ENCODE data around the gene PDE2A.
"Not testable (repeated sequence)": the region's sequence is repeated elsewhere in the genome, so short reads cannot be mapped to it uniquely, and the experiment has no call there.

Gene PDE2A

GRCh38 chr11:72573855-72574445 lies 100.3 kb downstream of the PDE2A start:
- Histone ChIP-seq H3K4me1 (ENCODE audit: control insufficient read depth, insufficient read depth, low read length) (peaks cover 2% of the 10 kb centered on the region), H3K36me3 (ENCODE audit: control insufficient read depth in 2 of 2, insufficient read depth in 2 of 2, low read length in 2 of 2) (peaks cover 12 to 14% of the 10 kb centered on the region in 2 donors), H3K27me3 (ENCODE audit: control insufficient read depth in 1 of 2, insufficient read depth in 2 of 2, low read length in 2 of 2) (peaks cover 0 to 9% of the 10 kb centered on the region in 2 donors), H3K9ac (ENCODE audit: low read length in 2 of 2) (no peak overlapping the region), H3K9me3 (ENCODE audit: control insufficient read depth in 2 of 2, low read length in 2 of 2) (no peaks in the 10 kb centered on the region), H3K4me3 (ENCODE audit: low read length in 2 of 2) (no peak overlapping the region), H3K27ac (ENCODE audit: low read length) (no peak overlapping the region)

GRCh38 chr11:72573072-72573854 lies 101.0 kb downstream of the PDE2A start:
- H3K4me3 ChIP-seq (ENCODE audit: low read length in 2 of 2): no peak overlapping the region
- H3K27me3 ChIP-seq (ENCODE audit: control insufficient read depth in 1 of 2, insufficient read depth in 2 of 2, low read length in 2 of 2): peaks cover 0 to 9% of the 10 kb centered on the region in 2 donors
- peaks cover 9 to 10% of the 10 kb centered on the region in 2 donors for H3K36me3 ChIP-seq (ENCODE audit: control insufficient read depth in 2 of 2, insufficient read depth in 2 of 2, low read length in 2 of 2)
- no peaks in the 10 kb centered on the region for H3K9me3 ChIP-seq (ENCODE audit: control insufficient read depth in 2 of 2, low read length in 2 of 2)
- H3K9ac ChIP-seq (ENCODE audit: low read length in 2 of 2): no peak overlapping the region
- H3K4me1 ChIP-seq (ENCODE audit: control insufficient read depth, insufficient read depth, low read length): peaks cover 2% of the 10 kb centered on the region
- no peak overlapping the region for H3K27ac ChIP-seq (ENCODE audit: low read length)

GRCh38 chr11:72572540-72572939 lies 101.7 kb downstream of the PDE2A start:
- not testable (repeated sequence) for H3K27me3 ChIP-seq (ENCODE audit: control insufficient read depth in 1 of 2, insufficient read depth in 2 of 2, low read length in 2 of 2); H3K27ac ChIP-seq (ENCODE audit: low read length); H3K4me1 ChIP-seq (ENCODE audit: control insufficient read depth, insufficient read depth, low read length); H3K36me3 ChIP-seq (ENCODE audit: control insufficient read depth in 2 of 2, insufficient read depth in 2 of 2, low read length in 2 of 2); H3K9me3 ChIP-seq (ENCODE audit: control insufficient read depth in 2 of 2, low read length in 2 of 2); H3K4me3 ChIP-seq (ENCODE audit: low read length in 2 of 2); H3K9ac ChIP-seq (ENCODE audit: low read length in 2 of 2)

GRCh38 chr11:72570893-72571661 lies 103.1 kb downstream of the PDE2A start:
- H3K9ac ChIP-seq (ENCODE audit: low read length in 2 of 2): no peak overlapping the region
- H3K4me3 ChIP-seq (ENCODE audit: low read length in 2 of 2): no peak overlapping the region
- no peak overlapping the region for H3K27ac ChIP-seq (ENCODE audit: low read length)
- H3K9me3 ChIP-seq (ENCODE audit: control insufficient read depth in 2 of 2, low read length in 2 of 2): no peaks in the 10 kb centered on the region
- H3K36me3 ChIP-seq (ENCODE audit: control insufficient read depth in 2 of 2, insufficient read depth in 2 of 2, low read length in 2 of 2): no peaks in the 10 kb centered on the region
- peaks cover 2% of the 10 kb centered on the region for H3K4me1 ChIP-seq (ENCODE audit: control insufficient read depth, insufficient read depth, low read length)
- peaks cover 0 to 12% of the 10 kb centered on the region in 2 donors for H3K27me3 ChIP-seq (ENCODE audit: control insufficient read depth in 1 of 2, insufficient read depth in 2 of 2, low read length in 2 of 2)

GRCh38 chr11:72569966-72570892 lies 104.0 kb downstream of the PDE2A start:
- H3K27ac ChIP-seq (ENCODE audit: low read length): no peak overlapping the region
- no peak overlapping the region for H3K4me3 ChIP-seq (ENCODE audit: low read length in 2 of 2)

GRCh38 chr11:72568861-72569260 lies 105.4 kb downstream of the PDE2A start:
- Histone ChIP-seq H3K36me3 (ENCODE audit: control insufficient read depth in 2 of 2, insufficient read depth in 2 of 2, low read length in 2 of 2) (no peaks in the 10 kb centered on the region), H3K9me3 (ENCODE audit: control insufficient read depth in 2 of 2, low read length in 2 of 2) (no peaks in the 10 kb centered on the region), H3K27me3 (ENCODE audit: control insufficient read depth in 1 of 2, insufficient read depth in 2 of 2, low read length in 2 of 2) (peaks cover 0 to 12% of the 10 kb centered on the region in 2 donors), H3K4me3 (ENCODE audit: low read length in 2 of 2) (no peak overlapping the region), H3K4me1 (ENCODE audit: control insufficient read depth, insufficient read depth, low read length) (peaks cover 2% of the 10 kb centered on the region), H3K9ac (ENCODE audit: low read length in 2 of 2) (no peak overlapping the region), H3K27ac (ENCODE audit: low read length) (no peak overlapping the region)

More at GRCh38 chr11:72569966-72570892, 104.0 kb downstream of the PDE2A start:
- H3K9me3 ChIP-seq (ENCODE audit: control insufficient read depth in 2 of 2, low read length in 2 of 2): no peaks in the 10 kb centered on the region
- H3K9ac ChIP-seq (ENCODE audit: low read length in 2 of 2): no peak overlapping the region
- H3K27me3 ChIP-seq (ENCODE audit: control insufficient read depth in 1 of 2, insufficient read depth in 2 of 2, low read length in 2 of 2): peaks cover 0 to 12% of the 10 kb centered on the region in 2 donors
- H3K36me3 ChIP-seq (ENCODE audit: control insufficient read depth in 2 of 2, insufficient read depth in 2 of 2, low read length in 2 of 2): no peaks in the 10 kb centered on the region
- H3K4me1 ChIP-seq (ENCODE audit: control insufficient read depth, insufficient read depth, low read length): peaks cover 2% of the 10 kb centered on the region

- H3K27ac ChIP-seq (ENCODE audit: low read length): no peak overlapping the region
Observed at GRCh38 chr11:72562431-72562830, 111.8 kb downstream of the PDE2A start.

GRCh38 chr11:72561856-72562255 lies 112.4 kb downstream of the PDE2A start:
- Histone ChIP-seq H3K4me3 (ENCODE audit: low read length in 2 of 2) (no peak overlapping the region), H3K27me3 (ENCODE audit: control insufficient read depth in 1 of 2, insufficient read depth in 2 of 2, low read length in 2 of 2) (peaks cover 0 to 3% of the 10 kb centered on the region in 2 donors), H3K27ac (ENCODE audit: low read length) (no peak overlapping the region), H3K4me1 (ENCODE audit: control insufficient read depth, insufficient read depth, low read length) (no peaks in the 10 kb centered on the region), H3K36me3 (ENCODE audit: control insufficient read depth in 2 of 2, insufficient read depth in 2 of 2, low read length in 2 of 2) (no peaks in the 10 kb centered on the region), H3K9me3 (ENCODE audit: control insufficient read depth in 2 of 2, low read length in 2 of 2) (no peaks in the 10 kb centered on the region), H3K9ac (ENCODE audit: low read length in 2 of 2) (no peak overlapping the region)

More at GRCh38 chr11:72562431-72562830, 111.8 kb downstream of the PDE2A start:
- H3K4me3 ChIP-seq (ENCODE audit: low read length in 2 of 2): no peak overlapping the region
- H3K9me3 ChIP-seq (ENCODE audit: control insufficient read depth in 2 of 2, low read length in 2 of 2): no peaks in the 10 kb centered on the region
- no peaks in the 10 kb centered on the region for H3K4me1 ChIP-seq (ENCODE audit: control insufficient read depth, insufficient read depth, low read length)
- H3K9ac ChIP-seq (ENCODE audit: low read length in 2 of 2): no peak overlapping the region
- no peaks in the 10 kb centered on the region for H3K36me3 ChIP-seq (ENCODE audit: control insufficient read depth in 2 of 2, insufficient read depth in 2 of 2, low read length in 2 of 2)
- H3K27me3 ChIP-seq (ENCODE audit: control insufficient read depth in 1 of 2, insufficient read depth in 2 of 2, low read length in 2 of 2): peaks cover 0 to 3% of the 10 kb centered on the region in 2 donors

- not testable (repeated sequence) for H3K9ac ChIP-seq (ENCODE audit: low read length in 2 of 2); H3K27me3 ChIP-seq (ENCODE audit: control insufficient read depth in 1 of 2, insufficient read depth in 2 of 2, low read length in 2 of 2); H3K36me3 ChIP-seq (ENCODE audit: control insufficient read depth in 2 of 2, insufficient read depth in 2 of 2, low read length in 2 of 2); H3K4me1 ChIP-seq (ENCODE audit: control insufficient read depth, insufficient read depth, low read length); H3K9me3 ChIP-seq (ENCODE audit: control insufficient read depth in 2 of 2, low read length in 2 of 2); H3K4me3 ChIP-seq (ENCODE audit: low read length in 2 of 2); H3K27ac ChIP-seq (ENCODE audit: low read length)
Observed at GRCh38 chr11:72560864-72561263, 113.4 kb downstream of the PDE2A start.

GRCh38 chr11:72556433-72556832 lies 117.8 kb downstream of the PDE2A start:
- Histone ChIP-seq H3K4me3 (ENCODE audit: low read length in 2 of 2) (no peak overlapping the region), H3K27ac (ENCODE audit: low read length) (no peak overlapping the region), H3K9ac (ENCODE audit: low read length in 2 of 2) (no peak overlapping the region), H3K27me3 (ENCODE audit: control insufficient read depth in 1 of 2, insufficient read depth in 2 of 2, low read length in 2 of 2) (peaks cover 4 to 11% of the 10 kb centered on the region in 2 donors), H3K36me3 (ENCODE audit: control insufficient read depth in 2 of 2, insufficient read depth in 2 of 2, low read length in 2 of 2) (no peaks in the 10 kb centered on the region), H3K4me1 (ENCODE audit: control insufficient read depth, insufficient read depth, low read length) (no peaks in the 10 kb centered on the region), H3K9me3 (ENCODE audit: control insufficient read depth in 2 of 2, low read length in 2 of 2) (no peaks in the 10 kb centered on the region)
